Activated T-helper 1 cell treated with anti-CD3 and anti-CD28 coated beads, Interleukin-12 subunit alpha, Interleukin-12 subunit beta, Interleukin-2, Interleukin-4 antibody, amounts not matched to agents 30 ng/mL and 10 ng/mL and 1 ng/mL, durations not matched to agents 14 hours and 24 hours and 36 hours (primary cell): ENCODE data around the gene MIGA2. TPM values are rescaled to one million over a fixed set of nuclear protein-coding genes. Genes with fewer than 3 reads are reported as not detected.

Source experiments
- DNase-seq: peaks from one replicate; pipeline ENCODE4 v3.0.0; 2021; ENCODE audit warnings: low spot score
- H3K27ac Mint-ChIP-seq: one replicate; pipeline ENCODE4 v1.8.0; 2021; ENCODE audit warnings: mild to moderate bottlenecking, mixed read lengths
- H3K27me3 Mint-ChIP-seq: one replicate; pipeline ENCODE4 v1.8.0; 2022; ENCODE audit warnings: mild to moderate bottlenecking, moderate library complexity, mixed read lengths; ENCODE audit not compliant: insufficient read depth
- H3K36me3 Mint-ChIP-seq: one replicate; pipeline ENCODE4 v1.8.0; 2021; ENCODE audit warnings: low read depth, mixed read lengths
- H3K4me1 Mint-ChIP-seq: one replicate; pipeline ENCODE4 v1.8.0; 2021; ENCODE audit warnings: low read depth, mixed read lengths
- H3K4me3 Mint-ChIP-seq: one replicate; pipeline ENCODE4 v1.8.0; 2021; ENCODE audit warnings: mild to moderate bottlenecking, moderate library complexity, mixed read lengths
- H3K9me3 Mint-ChIP-seq: one replicate; pipeline ENCODE4 v1.8.0; 2021; ENCODE audit warnings: mixed read lengths
- intact Hi-C: fragments of 100-400 bp; cut with micrococcal nuclease; formaldehyde crosslinking; loops from one replicate; pipeline ENCODE4 v1.15.1; 2024
- total RNA-seq: library from RNA; stranded (reverse); gene quantifications from 2 replicates; pipeline ENCODE4 v1.2.3, GENCODE V29; 2022

The MIGA2 gene
- total RNA-seq, 1 donor from 2014 or later, result 43.8 TPM

- Mint-ChIP-seq H3K4me1 (no peaks in the 10 kb centered on the region), H3K9me3 (no peaks in the 10 kb centered on the region), H3K36me3 (peaks cover 10% of the 10 kb centered on the region), H3K4me3 (no peak overlapping the region), H3K27ac (no peak overlapping the region), H3K27me3 (no peaks in the 10 kb centered on the region)
- DNase-seq, result no peak
- intact Hi-C loops, result no loop called here
Measured at GRCh38 chr9:129058965-129059795, 22.8 kb downstream of the MIGA2 start.

DNA sequence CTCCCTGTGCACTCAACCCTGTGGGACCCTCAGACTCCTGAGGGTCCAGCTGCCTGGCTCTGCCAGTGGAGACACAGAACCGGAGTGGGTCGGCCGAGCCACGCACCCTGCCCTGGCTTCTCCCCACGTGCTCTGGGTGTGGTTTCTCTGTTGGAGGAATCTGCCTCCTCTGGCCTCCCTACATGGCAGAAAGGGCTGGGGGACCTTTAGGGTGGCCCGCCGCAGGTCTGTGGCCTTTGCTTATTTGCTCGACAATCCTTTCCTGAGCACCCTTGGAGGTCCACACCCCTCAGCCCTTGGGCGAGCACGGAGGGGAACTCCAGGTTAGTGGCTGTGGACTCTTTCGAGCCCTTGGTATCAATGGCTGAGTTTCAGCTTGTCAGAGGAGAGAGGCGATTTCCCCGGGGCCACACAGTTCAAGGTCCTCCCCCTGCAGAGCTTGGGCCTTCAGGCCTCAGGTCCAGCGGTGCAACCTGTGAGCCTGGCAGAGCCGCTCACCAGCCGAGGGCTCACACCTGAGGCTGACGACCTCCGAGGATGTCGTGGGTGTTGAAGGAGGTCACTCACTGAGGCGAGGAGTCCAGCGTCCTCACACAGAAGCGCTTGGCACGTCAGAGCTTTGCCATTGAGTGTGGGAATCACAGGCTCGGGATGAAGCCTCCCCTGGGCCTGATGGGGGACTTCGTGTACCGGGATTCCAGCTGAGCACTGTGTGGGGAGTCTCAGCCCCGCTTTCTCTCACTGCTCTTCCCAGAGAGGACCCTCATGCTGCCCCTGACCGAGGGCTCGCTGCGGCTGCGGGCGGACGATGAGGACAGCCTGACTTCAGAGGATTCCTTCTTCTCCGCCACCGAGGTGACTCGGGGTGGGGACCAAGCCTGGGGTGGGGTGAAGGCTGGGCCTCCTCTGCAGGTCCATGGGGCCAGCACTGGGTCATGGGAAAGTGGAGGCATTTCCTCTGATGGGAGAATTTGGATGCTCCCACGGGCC lies 23.7 kb downstream of the MIGA2 start:
- peaks cover 10% of the 10 kb centered on the region for H3K36me3 Mint-ChIP-seq
- H3K4me1 Mint-ChIP-seq, result no peaks in the 10 kb centered on the region
- H3K9me3 Mint-ChIP-seq, result no peaks in the 10 kb centered on the region
- intact Hi-C loops, result no loop called here
- no peak overlapping the region for H3K27ac Mint-ChIP-seq
- no peak overlapping the region for H3K4me3 Mint-ChIP-seq
- DNase-seq, result no peak
- H3K27me3 Mint-ChIP-seq, result no peaks in the 10 kb centered on the region

DNA sequence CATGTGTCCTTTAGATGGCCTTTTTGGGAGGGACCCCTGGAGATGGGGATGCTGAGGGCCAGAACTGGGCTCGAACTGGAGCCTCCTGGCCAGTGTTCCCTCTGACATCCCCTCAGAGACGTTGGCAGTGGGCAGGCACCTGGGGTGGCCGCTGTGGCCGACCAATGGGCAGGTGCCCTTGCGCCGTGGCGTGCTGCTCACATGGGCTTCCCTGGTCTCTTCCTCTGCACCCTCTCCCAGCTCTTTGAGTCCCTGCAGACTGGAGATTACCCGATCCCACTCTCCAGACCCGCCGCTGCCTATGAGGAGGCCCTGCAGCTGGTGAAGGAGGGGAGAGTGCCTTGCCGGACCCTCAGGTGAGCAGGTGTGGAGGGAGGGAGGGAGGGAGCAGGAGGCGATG lies 24.6 kb downstream of the MIGA2 start:
- H3K9me3 Mint-ChIP-seq, result no peaks in the 10 kb centered on the region
- no peaks in the 10 kb centered on the region for H3K27me3 Mint-ChIP-seq
- no peak overlapping the region for H3K27ac Mint-ChIP-seq
- intact Hi-C loops, result no loop called here
- no peak overlapping the region for H3K4me3 Mint-ChIP-seq
- DNase-seq, result no peak
- peaks cover 17% of the 10 kb centered on the region for H3K36me3 Mint-ChIP-seq
- no peaks in the 10 kb centered on the region for H3K4me1 Mint-ChIP-seq

- intact Hi-C loops, result no loop called here
Measured at GRCh38 chr9:129063061-129063460, 26.6 kb downstream of the MIGA2 start.

GRCh38 chr9:129064499-129064908 lies 28.1 kb downstream of the MIGA2 start:
- Mint-ChIP-seq H3K27ac (no peak overlapping the region), H3K27me3 (no peaks in the 10 kb centered on the region), H3K4me3 (no peak overlapping the region), H3K9me3 (no peaks in the 10 kb centered on the region), H3K4me1 (peaks cover 10% of the 10 kb centered on the region), H3K36me3 (peaks cover 19% of the 10 kb centered on the region)
- intact Hi-C loops, result no loop called here
- DNase-seq, result no peak

More at GRCh38 chr9:129063061-129063460, 26.6 kb downstream of the MIGA2 start:
- Mint-ChIP-seq H3K4me1 (no peaks in the 10 kb centered on the region), H3K27me3 (no peaks in the 10 kb centered on the region), H3K9me3 (no peaks in the 10 kb centered on the region), H3K27ac (no peak overlapping the region), H3K36me3 (peaks cover 17% of the 10 kb centered on the region), H3K4me3 (no peak overlapping the region)
- no peak for DNase-seq

DNA sequence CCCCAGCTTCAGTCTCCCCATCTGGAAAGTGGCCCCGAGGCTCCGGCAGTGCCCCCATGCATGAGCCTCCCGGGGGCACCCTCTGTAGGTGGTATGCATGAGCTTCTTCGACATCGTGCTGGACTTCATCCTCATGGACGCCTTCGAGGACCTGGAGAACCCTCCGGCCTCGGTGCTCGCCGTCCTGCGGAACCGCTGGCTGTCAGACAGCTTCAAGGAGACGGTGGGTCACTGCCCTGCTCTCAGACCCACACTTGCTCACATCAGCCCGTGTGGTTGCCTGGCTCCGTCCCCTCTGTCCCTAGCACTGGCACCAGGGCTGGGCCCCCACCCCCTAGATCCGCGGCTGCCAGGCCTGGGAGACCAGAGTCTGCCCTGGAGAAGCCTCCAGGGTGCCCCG lies 31.7 kb downstream of the MIGA2 start:
- no peak overlapping the region for H3K4me3 Mint-ChIP-seq
- no peak for DNase-seq
- peak overlapping the region; percentile 75 for H3K27ac Mint-ChIP-seq
- no peaks in the 10 kb centered on the region for H3K27me3 Mint-ChIP-seq
- intact Hi-C loops, result no loop called here
- peaks cover 12% of the 10 kb centered on the region for H3K4me1 Mint-ChIP-seq
- H3K36me3 Mint-ChIP-seq, result peaks cover 16% of the 10 kb centered on the region
- H3K9me3 Mint-ChIP-seq, result no peaks in the 10 kb centered on the region

DNA sequence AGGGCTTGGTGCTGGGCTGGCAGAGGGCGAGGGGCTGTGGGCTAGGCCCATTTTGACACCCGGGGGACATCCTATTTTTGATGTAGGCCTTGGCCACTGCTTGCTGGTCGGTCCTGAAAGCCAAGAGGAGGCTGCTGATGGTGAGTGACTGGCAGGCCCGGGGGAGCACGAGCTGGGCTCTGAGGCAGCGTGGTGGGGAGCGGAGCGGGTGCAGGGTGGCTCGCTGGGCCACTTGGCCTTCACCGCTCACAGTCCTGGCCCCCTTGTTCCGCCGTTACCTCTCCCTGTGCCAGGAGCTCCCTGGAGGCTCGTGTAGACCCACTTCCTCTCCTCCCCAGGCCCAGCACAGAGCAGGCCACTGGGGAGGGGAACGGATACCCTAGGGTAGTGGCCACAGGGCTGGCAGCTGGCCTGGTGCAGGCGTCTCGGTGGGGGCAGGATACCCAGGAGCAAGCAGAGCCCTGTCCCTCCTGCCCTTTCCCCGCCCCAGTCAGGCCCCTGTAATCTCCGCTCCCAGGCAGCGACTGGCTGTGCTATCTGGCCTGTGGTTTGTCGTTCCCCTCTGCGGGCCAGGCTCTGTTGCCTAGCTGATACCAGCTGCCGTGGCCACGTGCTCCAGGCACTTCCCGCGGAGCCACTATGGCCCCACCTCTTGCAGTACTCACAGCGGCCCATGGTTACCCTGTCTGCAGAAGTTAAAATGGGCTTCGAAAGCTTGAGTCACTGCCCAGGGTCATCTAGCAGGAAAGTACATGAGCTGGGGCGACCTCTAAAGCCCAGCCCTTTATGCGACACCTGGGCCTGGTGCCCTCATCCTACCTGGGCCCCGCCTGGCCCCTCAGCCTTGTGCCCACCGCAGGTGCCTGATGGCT lies 32.8 kb downstream of the MIGA2 start:
- DNase-seq, result peak; percentile 17
- Mint-ChIP-seq H3K4me3 (no peak overlapping the region), H3K36me3 (peaks cover 12% of the 10 kb centered on the region), H3K27ac (peak overlapping the region; percentile 81), H3K9me3 (no peaks in the 10 kb centered on the region), H3K4me1 (peaks cover 12% of the 10 kb centered on the region), H3K27me3 (no peaks in the 10 kb centered on the region)
- intact Hi-C loops, result no loop called here

DNA sequence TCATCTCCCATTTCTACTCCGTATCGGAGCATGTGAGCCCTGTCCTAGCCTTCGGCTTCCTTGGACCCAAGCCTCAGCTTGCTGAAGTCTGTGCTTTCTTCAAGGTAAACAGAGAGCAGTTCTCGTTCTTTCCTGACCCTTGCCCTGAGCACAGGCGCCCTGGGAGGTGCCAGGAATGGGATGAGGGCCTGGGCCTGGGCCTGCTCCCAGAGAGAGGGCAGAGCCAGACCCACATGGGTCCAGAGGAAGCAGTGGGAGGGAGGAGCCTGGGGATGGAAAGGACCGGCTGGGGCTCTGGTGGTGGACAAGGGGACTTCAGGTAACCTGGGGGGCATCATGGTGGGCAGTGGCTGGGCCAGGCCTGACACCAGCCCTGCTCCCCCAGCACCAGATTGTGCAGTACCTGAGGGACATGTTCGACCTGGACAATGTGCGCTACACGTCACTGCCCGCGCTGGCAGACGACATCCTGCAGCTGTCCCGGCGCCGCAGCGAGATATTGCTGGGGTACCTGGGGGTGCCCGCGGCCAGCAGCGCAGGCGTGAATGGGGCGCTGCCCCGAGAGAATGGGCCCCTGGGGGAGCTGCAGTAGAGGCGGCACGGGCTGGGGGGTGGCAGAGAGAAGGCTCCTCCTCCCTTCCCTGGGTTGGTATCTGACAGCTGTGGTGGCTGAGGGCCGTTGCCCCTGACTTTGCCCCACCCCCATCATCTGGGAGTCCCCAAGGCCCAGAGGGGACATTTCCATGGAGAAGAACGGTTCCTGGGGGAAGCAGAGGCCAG lies 33.6 kb downstream of the MIGA2 start:
- Mint-ChIP-seq H3K4me1 (peaks cover 12% of the 10 kb centered on the region), H3K36me3 (peaks cover 9% of the 10 kb centered on the region)

DNA sequence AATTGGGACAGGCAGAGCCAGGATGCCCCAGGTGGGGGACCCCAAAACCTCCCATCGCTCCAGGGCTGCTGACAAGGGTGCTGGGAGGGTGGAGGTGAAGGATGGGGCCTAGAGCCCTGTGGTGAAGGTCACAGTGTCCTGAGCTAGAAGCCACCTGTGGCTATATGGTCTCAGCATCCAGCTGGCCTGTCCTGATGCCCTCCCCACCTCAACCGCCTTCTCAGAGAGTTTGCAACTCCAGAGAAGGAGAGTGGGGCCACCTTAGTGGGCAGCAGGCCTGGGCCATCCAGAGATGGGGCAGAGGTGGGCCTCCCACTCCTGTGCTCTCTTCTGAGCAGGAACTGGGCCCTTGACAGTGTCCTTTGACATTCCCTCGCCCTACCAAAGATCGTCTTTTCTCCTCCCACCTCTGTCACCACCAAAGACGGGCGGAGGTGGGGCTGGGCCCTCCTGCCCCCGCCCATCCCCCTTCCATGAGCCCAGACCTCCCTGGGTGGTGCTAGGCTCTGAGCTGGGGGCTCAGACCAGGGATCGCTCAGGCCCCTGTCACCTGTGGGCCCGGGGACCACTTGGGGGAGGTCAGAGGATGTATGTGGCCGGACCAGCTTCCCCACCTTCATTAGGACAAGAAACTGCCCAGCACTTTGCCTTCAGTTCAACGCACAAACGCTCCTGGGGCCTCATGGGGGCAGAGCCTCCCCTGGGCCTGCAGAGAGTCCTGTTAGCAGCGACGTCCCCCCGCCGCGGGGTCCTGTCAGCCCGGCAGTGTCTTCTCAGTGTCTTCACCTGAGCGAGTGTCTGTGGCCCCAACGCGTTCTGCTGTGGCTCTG lies 34.5 kb downstream of the MIGA2 start:
- intact Hi-C loops, result no loop called here
- no peak overlapping the region for H3K27ac Mint-ChIP-seq
- H3K4me3 Mint-ChIP-seq, result no peak overlapping the region
- H3K4me1 Mint-ChIP-seq, result peaks cover 12% of the 10 kb centered on the region
- no peak for DNase-seq
- no peaks in the 10 kb centered on the region for H3K9me3 Mint-ChIP-seq
- H3K36me3 Mint-ChIP-seq, result peaks cover 3% of the 10 kb centered on the region
- no peaks in the 10 kb centered on the region for H3K27me3 Mint-ChIP-seq

More for the DNA sequence above, 33.6 kb downstream of the MIGA2 start:
- Mint-ChIP-seq H3K27me3 (no peaks in the 10 kb centered on the region), H3K4me3 (no peak overlapping the region), H3K9me3 (no peaks in the 10 kb centered on the region), H3K27ac (no peak overlapping the region)
- DNase-seq, result no peak
- intact Hi-C loops, result no loop called here

GRCh38 chr9:129071526-129072126 lies 35.2 kb downstream of the MIGA2 start:
- H3K36me3 Mint-ChIP-seq, result peaks cover 2% of the 10 kb centered on the region
- no peaks in the 10 kb centered on the region for H3K9me3 Mint-ChIP-seq
- no peak overlapping the region for H3K27ac Mint-ChIP-seq
- DNase-seq, result peak; percentile 14
- intact Hi-C loops, result no loop called here
- H3K4me3 Mint-ChIP-seq, result no peak overlapping the region
- H3K4me1 Mint-ChIP-seq, result peaks cover 12% of the 10 kb centered on the region
- H3K27me3 Mint-ChIP-seq, result no peaks in the 10 kb centered on the region

GRCh38 chr9:129072171-129072570 lies 35.7 kb downstream of the MIGA2 start:
- H3K36me3 Mint-ChIP-seq, result peaks cover 2% of the 10 kb centered on the region
- peaks cover 12% of the 10 kb centered on the region for H3K4me1 Mint-ChIP-seq
- intact Hi-C loops, result no loop called here
- no peaks in the 10 kb centered on the region for H3K27me3 Mint-ChIP-seq
- no peak for DNase-seq
- H3K9me3 Mint-ChIP-seq, result no peaks in the 10 kb centered on the region
- H3K4me3 Mint-ChIP-seq, result no peak overlapping the region
- H3K27ac Mint-ChIP-seq, result no peak overlapping the region
